WI38 (cell line): Measurements from ENCODE around the gene NSMCE4A.
"Not testable (repeated sequence)": the region's sequence is repeated elsewhere in the genome, so short reads cannot be mapped to it uniquely, and the experiment has no call there.

ENCODE experiments used
- H3K4me3 ChIP-seq: 2 replicates; pipeline ENCODE4 v1.5.1; 2011; ENCODE audit warnings: low read depth, mild to moderate bottlenecking, control low read depth, low read length
- TF ChIP-seq, protein P1 (sequence below): IDR thresholded peaks from 2 replicates; pipeline ENCODE4 v1.5.1; 2012; ENCODE audit warnings: low read depth, mild to moderate bottlenecking, control low read depth, low read length

Gene NSMCE4A

DNA sequence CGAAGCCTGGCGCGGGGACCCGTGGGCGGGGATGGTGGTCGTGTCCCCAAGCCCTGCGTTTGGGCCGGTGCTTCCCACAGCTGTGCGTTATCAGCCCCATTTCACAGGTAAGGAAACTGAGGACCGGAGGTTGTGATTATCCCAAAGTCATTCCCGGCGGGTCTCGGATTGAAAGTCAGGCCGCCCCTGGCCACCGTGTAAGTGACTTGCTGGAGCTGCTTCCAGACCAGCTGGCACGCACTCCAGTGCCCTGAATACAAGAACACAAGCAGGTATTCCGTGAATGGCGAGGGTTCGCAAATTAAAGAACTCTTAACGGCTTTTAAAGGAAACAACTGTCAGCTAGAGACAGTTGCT is 46.5 kb downstream of the NSMCE4A start:
- TF ChIP-seq, protein P1, sequence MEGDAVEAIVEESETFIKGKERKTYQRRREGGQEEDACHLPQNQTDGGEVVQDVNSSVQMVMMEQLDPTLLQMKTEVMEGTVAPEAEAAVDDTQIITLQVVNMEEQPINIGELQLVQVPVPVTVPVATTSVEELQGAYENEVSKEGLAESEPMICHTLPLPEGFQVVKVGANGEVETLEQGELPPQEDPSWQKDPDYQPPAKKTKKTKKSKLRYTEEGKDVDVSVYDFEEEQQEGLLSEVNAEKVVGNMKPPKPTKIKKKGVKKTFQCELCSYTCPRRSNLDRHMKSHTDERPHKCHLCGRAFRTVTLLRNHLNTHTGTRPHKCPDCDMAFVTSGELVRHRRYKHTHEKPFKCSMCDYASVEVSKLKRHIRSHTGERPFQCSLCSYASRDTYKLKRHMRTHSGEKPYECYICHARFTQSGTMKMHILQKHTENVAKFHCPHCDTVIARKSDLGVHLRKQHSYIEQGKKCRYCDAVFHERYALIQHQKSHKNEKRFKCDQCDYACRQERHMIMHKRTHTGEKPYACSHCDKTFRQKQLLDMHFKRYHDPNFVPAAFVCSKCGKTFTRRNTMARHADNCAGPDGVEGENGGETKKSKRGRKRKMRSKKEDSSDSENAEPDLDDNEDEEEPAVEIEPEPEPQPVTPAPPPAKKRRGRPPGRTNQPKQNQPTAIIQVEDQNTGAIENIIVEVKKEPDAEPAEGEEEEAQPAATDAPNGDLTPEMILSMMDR = no peak
- peak overlapping the region; percentile 93 for H3K4me3 ChIP-seq

DNA sequence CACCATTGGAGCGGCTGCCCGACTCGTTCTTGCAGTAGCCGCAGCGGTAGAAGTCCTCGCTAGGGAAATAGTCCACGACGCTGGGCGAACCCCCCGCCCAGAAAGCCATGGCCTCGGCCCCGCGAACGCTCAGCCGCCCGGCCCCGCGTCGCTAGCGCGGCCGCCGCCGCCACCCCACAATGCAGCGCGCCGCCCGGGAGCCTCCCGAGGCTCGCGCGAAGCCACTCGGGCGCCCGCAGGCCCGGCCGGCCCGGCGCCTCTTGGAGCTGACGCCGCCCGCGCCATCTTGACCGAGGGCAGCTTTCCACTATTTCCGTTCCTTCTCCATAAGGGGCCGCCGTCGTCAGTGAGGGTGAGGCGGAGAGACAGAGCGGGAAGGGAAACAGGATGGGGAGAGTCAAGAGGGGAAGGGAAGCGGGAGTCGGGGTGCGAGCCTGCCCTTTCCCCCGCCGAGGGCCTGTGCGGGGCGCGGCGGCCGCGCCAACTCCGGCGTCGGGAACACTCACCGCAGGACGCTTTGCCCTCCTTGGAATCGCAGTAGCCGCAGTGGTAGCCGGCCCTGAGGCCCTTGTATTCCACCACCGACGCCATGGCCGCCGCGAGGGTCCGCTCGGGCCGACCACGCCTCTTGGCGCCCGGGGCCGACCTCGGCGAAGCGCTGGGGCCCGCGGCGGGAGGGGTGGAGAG is 47.0 kb downstream of the NSMCE4A start, which contains the start of gene ATE1:
TSS of gene ATE1 (minus strand) at position 191 of the 687 bp plus-strand sequence. CDS start at position 109, 82 bp downstream.
- TF ChIP-seq, protein P1 = no peak
- H3K4me3 ChIP-seq = peak within 1 kb of the TSS; percentile 93

DNA sequence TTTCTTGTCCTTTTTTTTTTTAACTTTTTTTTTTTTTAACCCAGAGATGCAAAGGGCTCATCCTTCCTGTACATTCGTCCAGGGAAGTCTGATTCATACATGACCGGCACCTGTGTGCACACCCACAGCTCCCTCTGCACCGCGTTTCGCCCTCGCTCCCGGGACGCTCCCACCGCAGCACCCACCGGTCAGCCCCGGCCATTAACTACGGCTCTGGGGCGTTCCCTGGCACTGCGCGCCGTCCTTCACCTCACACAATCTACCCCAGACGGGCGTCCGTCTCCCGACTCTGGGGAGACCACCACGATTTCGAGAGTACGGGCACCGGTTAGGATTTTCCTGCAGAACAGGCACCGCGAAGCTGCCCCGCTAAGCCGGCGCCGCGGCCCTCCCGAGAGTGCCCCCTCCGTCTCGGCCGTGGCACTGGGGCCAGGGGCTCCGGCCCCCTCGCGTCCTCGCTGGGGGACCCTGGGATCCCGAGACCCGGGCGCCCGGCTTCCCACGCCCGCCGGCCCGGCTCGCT is 47.6 kb downstream of the NSMCE4A start:
- H3K4me3 ChIP-seq = peak overlapping the region; percentile 93
- TF ChIP-seq, protein P1 = no peak

DNA sequence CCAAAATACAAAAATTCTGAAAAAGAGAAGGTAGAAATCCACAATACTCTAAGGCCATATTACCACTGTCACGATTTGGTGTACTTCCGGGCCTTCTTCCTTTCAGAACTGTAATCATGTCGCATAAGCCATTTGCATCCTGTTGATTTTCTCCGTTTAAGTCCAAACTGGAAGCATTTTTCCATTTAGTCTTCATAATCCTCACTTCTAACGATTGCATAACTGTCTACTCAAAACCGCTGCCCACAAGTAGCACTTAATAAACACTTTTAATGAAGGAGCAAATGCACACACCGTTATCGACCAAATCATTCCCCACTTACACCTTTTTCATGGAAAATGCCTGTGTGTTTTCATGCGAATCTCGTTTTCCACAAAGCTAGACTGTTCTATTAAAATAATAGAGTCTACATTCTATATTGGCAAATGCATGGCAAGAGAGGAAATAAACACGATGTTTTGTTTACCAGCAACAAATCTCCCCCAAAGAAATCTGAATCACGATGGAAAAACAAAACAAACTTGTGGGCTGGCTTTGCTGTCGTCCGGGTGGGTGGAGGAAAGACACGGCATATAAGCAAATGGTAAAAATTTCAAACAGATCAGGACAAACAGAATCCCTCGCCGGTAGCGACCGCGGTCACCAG is 48.2 kb downstream of the NSMCE4A start:
- peak overlapping the region; percentile 93 for H3K4me3 ChIP-seq
- TF ChIP-seq, protein P1 = no peak

DNA sequence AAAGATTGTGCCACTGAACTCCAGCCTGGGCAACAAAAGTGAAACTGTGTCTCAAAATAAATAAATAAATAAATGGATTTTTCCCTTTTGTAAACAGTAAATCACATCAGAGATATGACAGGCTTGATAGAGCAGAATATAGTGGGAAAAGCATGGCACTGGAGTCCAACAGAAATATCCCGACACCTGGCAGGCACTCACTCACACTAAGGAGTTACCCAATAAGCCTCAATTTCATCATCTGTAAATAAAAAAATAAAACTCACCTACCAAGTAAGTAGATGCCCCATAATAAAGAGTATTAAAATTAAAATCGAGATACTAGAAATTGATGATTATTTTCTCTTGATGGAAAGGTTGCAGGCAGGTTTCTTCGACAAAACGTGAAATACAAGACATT is 48.9 kb downstream of the NSMCE4A start:
- TF ChIP-seq, protein P1 = no peak
- no peak overlapping the region for H3K4me3 ChIP-seq

DNA sequence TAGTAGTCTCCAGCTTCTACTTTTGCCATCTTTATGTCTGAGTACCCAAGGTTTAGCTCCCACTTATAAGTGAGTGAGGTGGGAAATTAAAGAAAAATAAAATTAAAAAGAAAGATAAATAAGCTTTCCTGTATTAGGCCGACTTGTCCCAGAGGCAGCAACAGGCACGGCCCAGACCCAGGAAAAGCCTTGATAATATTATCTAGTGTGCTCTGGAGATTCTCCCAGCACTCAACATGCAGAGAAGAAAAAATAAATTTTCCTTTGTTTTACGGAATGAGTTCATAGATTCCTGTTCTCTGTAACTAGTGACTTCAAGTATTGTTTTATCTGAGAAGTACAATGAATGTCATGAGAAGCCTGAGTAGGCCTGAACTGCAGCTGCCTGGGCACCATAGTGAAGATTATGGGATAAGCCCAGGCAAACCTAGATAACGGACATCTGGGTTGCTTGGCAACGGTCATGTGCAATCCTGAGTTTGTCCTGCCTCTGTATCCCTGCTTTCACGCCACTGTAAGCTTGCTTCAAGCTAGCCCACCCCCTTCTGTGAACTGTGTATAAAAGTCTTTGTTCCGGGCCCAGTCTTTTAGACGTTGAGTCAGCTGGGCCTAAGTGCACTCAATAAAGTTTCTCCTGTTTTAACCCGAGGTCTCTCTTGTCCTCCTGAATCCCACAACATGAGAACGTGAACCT is 53.6 kb downstream of the NSMCE4A start:
- TF ChIP-seq, protein P1 = no peak
- H3K4me3 ChIP-seq = no peak overlapping the region

DNA sequence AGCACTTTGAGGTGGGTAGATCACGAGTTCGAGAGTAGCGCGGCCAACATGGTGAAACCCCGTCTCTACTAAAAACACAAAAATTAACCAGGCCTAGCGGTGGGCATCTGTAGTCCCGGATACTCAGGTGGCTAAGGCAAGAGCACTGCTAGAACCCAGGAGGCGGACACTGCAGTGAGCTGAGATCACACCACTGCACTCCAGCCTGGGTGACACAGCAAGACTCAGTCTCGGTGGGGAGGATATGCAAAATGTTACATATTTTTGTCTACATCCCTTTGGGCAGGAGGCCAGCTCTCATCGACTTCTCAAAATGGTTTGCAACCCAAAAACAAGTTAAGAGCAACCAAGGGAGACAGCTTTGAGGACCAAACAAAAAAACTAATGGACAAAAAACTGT is 55.4 kb downstream of the NSMCE4A start:
- TF ChIP-seq, protein P1 = no peak
- no peak overlapping the region for H3K4me3 ChIP-seq

DNA sequence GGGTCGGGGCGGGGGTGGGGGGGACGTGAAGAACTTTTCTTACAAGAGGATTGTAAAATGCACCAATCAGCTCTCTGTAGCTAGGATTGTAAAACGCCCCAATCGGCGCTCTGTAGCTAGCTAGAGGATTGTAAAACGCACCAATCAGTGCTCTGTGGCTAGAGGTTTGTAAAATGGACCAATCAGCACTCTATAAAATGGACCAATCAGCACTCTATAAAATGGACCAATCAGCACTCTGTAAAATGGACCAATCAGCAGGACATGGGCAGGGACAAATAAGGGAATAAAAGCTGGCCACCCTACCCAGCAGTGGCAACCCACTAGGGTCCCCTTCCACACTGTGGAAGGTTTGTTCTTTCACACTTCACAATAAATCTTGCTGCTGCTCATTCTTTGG is 56.2 kb downstream of the NSMCE4A start:
- not testable (repeated sequence) for H3K4me3 ChIP-seq
